Hepatocyte (in vitro differentiated cells): Measurements from ENCODE around the gene LDB2. TPM values are rescaled to one million over a fixed set of nuclear protein-coding genes. Genes with fewer than 3 reads are reported as not detected.
"Not testable (repeated sequence)": the region's sequence is repeated elsewhere in the genome, so short reads cannot be mapped to it uniquely, and the experiment has no call there.

Experiments used
- DNase-seq: peaks from one replicate; pipeline ENCODE4 v3.0.0-alpha.2; 2016; ENCODE audit warnings: low spot score
- H2AFZ ChIP-seq: fragments of 200-600 bp; sonication (generic); 2 replicates; pipeline ENCODE4 v1.6.0; 2016; ENCODE audit warnings: antibody characterized with exemption, mild to moderate bottlenecking
- H3K27ac ChIP-seq: fragments of 200-600 bp; sonication (generic); 2 replicates; pipeline ENCODE4 v1.5.1; 2016; ENCODE audit warnings: mild to moderate bottlenecking
- H3K27me3 ChIP-seq: fragments of 200-600 bp; sonication (generic); 2 replicates; pipeline ENCODE4 v1.6.1; 2016
- H3K36me3 ChIP-seq: fragments of 200-600 bp; sonication (generic); replicated peaks from 2 replicates; pipeline ENCODE4 v1.5.1; 2016; ENCODE audit warnings: low read depth; ENCODE audit not compliant: insufficient read depth
- H3K4me1 ChIP-seq: fragments of 200-600 bp; sonication (generic); 2 replicates; pipeline ENCODE4 v1.5.1; 2016; ENCODE audit warnings: mild to moderate bottlenecking, moderate library complexity; ENCODE audit not compliant: insufficient read depth
- H3K4me2 ChIP-seq: fragments of 200-600 bp; sonication (generic); 2 replicates; pipeline ENCODE4 v1.6.0; 2016
- H3K4me3 ChIP-seq: fragments of 200-600 bp; sonication (generic); 2 replicates; pipeline ENCODE4 v1.5.1; 2016; ENCODE audit warnings: mild to moderate bottlenecking
- H3K79me2 ChIP-seq: fragments of 200-600 bp; sonication (generic); 2 replicates; pipeline ENCODE4 v1.6.0; 2017; ENCODE audit warnings: mild to moderate bottlenecking
- H3K9me2 ChIP-seq: fragments of 200-600 bp; sonication (generic); replicated peaks from 2 replicates; pipeline ENCODE4 v1.6.0; 2017; ENCODE audit warnings: mild to moderate bottlenecking; ENCODE audit not compliant: insufficient read depth
- H3K9me3 ChIP-seq: fragments of 200-600 bp; sonication (generic); 2 replicates; pipeline ENCODE4 v1.5.1; 2016; ENCODE audit warnings: low read depth, mild to moderate bottlenecking
- H4K20me1 ChIP-seq: fragments of 200-600 bp; sonication (generic); 2 replicates; pipeline ENCODE4 v1.6.0; 2016; ENCODE audit warnings: mild to moderate bottlenecking; ENCODE audit not compliant: insufficient read depth, poor library complexity, severe bottlenecking
- CTCF ChIP-seq: fragments of 200-600 bp; sonication (generic); IDR thresholded peaks from 2 replicates; pipeline ENCODE4 v1.5.1; 2016; ENCODE audit warnings: antibody characterized with exemption, mild to moderate bottlenecking; ENCODE audit not compliant: poor library complexity
- EZH2 ChIP-seq: fragments of 200-600 bp; sonication (generic); IDR thresholded peaks from 2 replicates; pipeline ENCODE4 v1.6.1; 2016; ENCODE audit warnings: antibody characterized with exemption, mild to moderate bottlenecking, borderline replicate concordance
- EZH2phosphoT487 ChIP-seq: fragments of 200-600 bp; sonication (generic); IDR thresholded peaks from one replicate; pipeline ENCODE4 v1.6.1; 2018; ENCODE audit warnings: antibody characterized with exemption, mild to moderate bottlenecking, low read depth, moderate library complexity; ENCODE audit not compliant: unreplicated experiment, severe bottlenecking
- WGBS: methylation state at CpG from one replicate; pipeline ENCODE4 v1.1.6; 2016; ENCODE audit warnings: low lambda C conversion rate; ENCODE audit errors: missing lambda C conversion rate; 5-methylcytosine and 5-hydroxymethylcytosine counted together
- polyA plus RNA-seq: library from polyadenylated mRNA; unstranded; fragments of >200 nt; fragmentation: Nextera tagmentation; extraction: Ambion mirVana; gene quantifications from 2 replicates; pipeline ENCODE4 v1.2.1, GENCODE V29; 2016
- total RNA-seq: library from RNA; depleted of rRNA; stranded (reverse); fragments of >200 nt; gene quantifications from 2 replicates; pipeline ENCODE4 v1.2.3, GENCODE V29; 2014

The LDB2 gene
- total and polyA plus RNA-seq, 2 experiments from 2014 or later, result 8.7 to 20.3 TPM

GRCh38 chr4:16938512-16939040, 40.1 kb upstream of the LDB2 start:
- no peaks in the 10 kb centered on the region for H3K36me3 ChIP-seq
- H3K9me2 ChIP-seq, result no peaks in the 10 kb centered on the region
- H3K79me2 ChIP-seq, result no peaks in the 10 kb centered on the region
- H3K4me2 ChIP-seq, result no peak overlapping the region
- 64% methylated on average over 6 of the region's 6 CpGs for WGBS
- H3K27ac ChIP-seq, result no peak overlapping the region
- TF ChIP-seq CTCF, result no peak
- TF ChIP-seq EZH2, result no peak
- TF ChIP-seq EZH2phosphoT487, result no peak
- H2AFZ ChIP-seq, result no peak overlapping the region
- H3K9me3 ChIP-seq, result no peaks in the 10 kb centered on the region
- no peak for DNase-seq
- no peaks in the 10 kb centered on the region for H3K27me3 ChIP-seq
- H3K4me3 ChIP-seq, result no peak overlapping the region
- H4K20me1 ChIP-seq, result no peaks in the 10 kb centered on the region
- no peaks in the 10 kb centered on the region for H3K4me1 ChIP-seq

- TF ChIP-seq EZH2phosphoT487 (no peak), CTCF (no peak), EZH2 (no peak)
- WGBS, result 84% methylated on average over 5 of the region's 5 CpGs
- H3K4me2 ChIP-seq, result no peak overlapping the region
- H2AFZ ChIP-seq, result no peak overlapping the region
- H3K9me2 ChIP-seq, result no peaks in the 10 kb centered on the region
- H3K4me3 ChIP-seq, result no peak overlapping the region
- H3K9me3 ChIP-seq, result no peaks in the 10 kb centered on the region
- H3K79me2 ChIP-seq, result no peaks in the 10 kb centered on the region
- no peak for DNase-seq
- no peaks in the 10 kb centered on the region for H3K27me3 ChIP-seq
- no peaks in the 10 kb centered on the region for H3K4me1 ChIP-seq
- no peak overlapping the region for H3K27ac ChIP-seq
- no peaks in the 10 kb centered on the region for H4K20me1 ChIP-seq
- H3K36me3 ChIP-seq, result no peaks in the 10 kb centered on the region
These were observed 33.2 kb upstream of the LDB2 start for GRCh38 chr4:16931339-16932305.

- no peak for DNase-seq
These were observed 27.8 kb upstream of the LDB2 start for GRCh38 chr4:16926214-16926613.

GRCh38 chr4:16918716-16919115, 20.3 kb upstream of the LDB2 start:
- not testable (repeated sequence) for H2AFZ ChIP-seq, H3K4me1 ChIP-seq, H3K9me2 ChIP-seq, H3K9me3 ChIP-seq, H3K4me2 ChIP-seq, H3K4me3 ChIP-seq, H3K79me2 ChIP-seq, H3K27me3 ChIP-seq, H3K27ac ChIP-seq, H4K20me1 ChIP-seq, DNase-seq, H3K36me3 ChIP-seq
- WGBS, result 91% methylated on average over 4 of the region's 4 CpGs

More at GRCh38 chr4:16926214-16926613, 27.8 kb upstream of the LDB2 start:
- Histone ChIP-seq H3K79me2 (no peaks in the 10 kb centered on the region), H3K4me3 (no peak overlapping the region), H3K27ac (no peak overlapping the region), H3K9me3 (no peaks in the 10 kb centered on the region), H3K4me2 (no peak overlapping the region), H3K27me3 (peaks cover 5% of the 10 kb centered on the region), H3K9me2 (no peaks in the 10 kb centered on the region), H3K36me3 (no peaks in the 10 kb centered on the region), H2AFZ (no peak overlapping the region), H3K4me1 (no peaks in the 10 kb centered on the region), H4K20me1 (no peaks in the 10 kb centered on the region)
- no peak for TF ChIP-seq EZH2phosphoT487
- 44% methylated on average over 1 of the region's 1 CpG for WGBS
